Kidney glomerular epithelial cell (primary cell): ENCODE measurements around the gene NCKAP5.
A peak's percentile ranks its signal among the peaks of the same experiment; 100 is the strongest.
"Not testable (repeated sequence)": the region's sequence is repeated elsewhere in the genome, so short reads cannot be mapped to it uniquely, and the experiment has no call there.

Experiments
- DNase-seq: peaks from one replicate; lab custom pipeline; 2025; lab: John Stamatoyannopoulos, UW

Gene NCKAP5

GRCh38 chr2:132877923-132878322 lies 690.3 kb downstream of the NCKAP5 start:
- DNase-seq, result no peak

DNA sequence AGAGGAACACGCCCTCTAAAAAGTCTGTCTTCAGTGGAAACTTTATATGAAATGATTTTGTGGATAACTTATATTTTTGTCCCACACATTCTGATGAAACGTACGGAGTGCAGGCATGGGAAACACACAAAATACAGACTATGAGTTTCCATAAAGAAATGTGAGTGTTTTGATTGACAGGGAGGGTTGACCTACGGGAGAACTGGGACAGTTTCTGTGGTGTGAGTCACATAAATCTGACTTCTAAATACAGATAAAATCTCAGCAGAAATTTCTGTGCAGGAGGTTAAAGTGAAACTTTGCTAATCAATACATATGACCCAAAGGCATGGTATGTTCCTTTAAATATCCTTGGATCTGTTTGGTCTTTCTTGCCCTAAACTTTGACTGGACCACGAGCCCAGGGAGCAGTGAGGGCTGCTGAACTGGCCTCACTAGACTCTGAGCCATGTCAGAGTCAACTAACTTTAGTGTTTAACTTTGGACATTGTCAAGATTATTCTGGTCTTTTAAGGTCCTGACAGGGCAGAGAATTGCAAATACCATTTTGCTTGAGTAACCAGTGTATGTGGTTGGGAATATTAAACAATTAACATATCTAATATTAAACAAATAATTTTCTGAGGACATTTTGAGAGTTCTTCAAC lies 691.4 kb downstream of the NCKAP5 start:
- no peak for DNase-seq

GRCh38 chr2:132875193-132875592 lies 693.1 kb downstream of the NCKAP5 start:
- DNase-seq, result no peak

GRCh38 chr2:132873738-132874137 lies 694.5 kb downstream of the NCKAP5 start:
- DNase-seq, result no peak

DNA sequence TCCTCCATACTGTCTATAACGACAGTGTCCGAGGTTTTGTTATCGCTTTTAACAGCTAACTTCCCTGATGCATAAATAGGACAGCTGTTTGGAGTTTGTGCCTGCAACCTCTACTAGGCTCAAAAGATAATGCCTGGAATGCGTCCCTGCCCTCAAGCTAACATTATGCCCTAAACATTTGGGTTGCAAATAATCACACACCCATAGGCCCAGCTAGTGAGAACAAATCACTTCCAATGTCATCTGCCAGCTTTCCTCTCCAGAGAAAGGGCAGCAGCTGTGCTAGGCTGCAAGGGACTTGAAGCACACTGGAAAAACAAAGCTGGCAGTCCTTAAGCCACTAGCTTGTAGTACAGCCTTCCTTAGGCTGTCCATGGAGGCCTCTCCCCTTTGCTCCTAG lies 696.4 kb downstream of the NCKAP5 start:
- no peak for DNase-seq

- no peak for DNase-seq
These were observed 704.3 kb downstream of the NCKAP5 start for GRCh38 chr2:132863961-132864360.

GRCh38 chr2:132860220-132860619 lies 708.0 kb downstream of the NCKAP5 start:
- no peak for DNase-seq

- no peak for DNase-seq
These were observed 708.7 kb downstream of the NCKAP5 start for GRCh38 chr2:132859590-132859989.

GRCh38 chr2:132857319-132857718 lies 710.9 kb downstream of the NCKAP5 start:
- DNase-seq, result no peak

GRCh38 chr2:132850688-132851087 lies 717.6 kb downstream of the NCKAP5 start:
- no peak for DNase-seq

- DNase-seq, result no peak
These were observed 719.1 kb downstream of the NCKAP5 start for GRCh38 chr2:132849118-132849517.

DNA sequence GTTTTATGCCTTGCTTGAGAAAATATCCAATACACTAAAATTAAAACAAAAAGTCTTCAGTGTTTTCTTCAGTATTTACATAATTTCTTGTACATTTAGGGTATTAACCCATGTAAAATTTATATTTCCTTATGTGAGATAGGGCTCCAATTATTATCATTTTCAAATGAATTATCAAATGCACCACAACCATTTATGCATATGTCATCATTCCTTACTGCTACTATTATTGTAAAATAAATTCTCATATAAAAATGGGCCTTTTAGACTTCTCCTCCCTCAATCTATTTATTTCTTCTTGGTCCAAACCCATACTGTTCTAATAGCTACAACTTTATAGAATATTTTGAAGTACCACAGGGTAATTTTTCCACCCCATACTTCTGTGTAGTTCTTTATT lies 722.9 kb downstream of the NCKAP5 start:
- no peak for DNase-seq

DNA sequence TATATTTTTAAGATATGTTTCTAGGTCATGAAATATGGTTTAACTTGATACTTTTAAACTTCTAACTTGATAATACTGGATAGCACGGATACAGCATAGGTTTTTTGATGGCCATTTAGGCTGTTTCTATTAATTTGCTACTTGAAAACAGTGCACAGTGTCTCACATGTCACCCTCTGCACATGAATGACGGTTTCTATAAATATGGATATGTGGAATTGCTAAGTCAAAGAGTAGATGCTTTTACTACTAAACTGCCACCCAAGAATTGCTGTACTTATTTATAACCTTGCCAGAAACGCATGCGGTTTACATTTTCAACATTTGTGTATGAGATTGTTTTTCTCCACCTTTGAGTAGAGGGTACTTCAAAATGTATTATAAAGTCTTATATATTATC lies 723.7 kb downstream of the NCKAP5 start:
- no peak for DNase-seq

GRCh38 chr2:132837769-132838168 lies 730.5 kb downstream of the NCKAP5 start:
- no peak for DNase-seq

DNA sequence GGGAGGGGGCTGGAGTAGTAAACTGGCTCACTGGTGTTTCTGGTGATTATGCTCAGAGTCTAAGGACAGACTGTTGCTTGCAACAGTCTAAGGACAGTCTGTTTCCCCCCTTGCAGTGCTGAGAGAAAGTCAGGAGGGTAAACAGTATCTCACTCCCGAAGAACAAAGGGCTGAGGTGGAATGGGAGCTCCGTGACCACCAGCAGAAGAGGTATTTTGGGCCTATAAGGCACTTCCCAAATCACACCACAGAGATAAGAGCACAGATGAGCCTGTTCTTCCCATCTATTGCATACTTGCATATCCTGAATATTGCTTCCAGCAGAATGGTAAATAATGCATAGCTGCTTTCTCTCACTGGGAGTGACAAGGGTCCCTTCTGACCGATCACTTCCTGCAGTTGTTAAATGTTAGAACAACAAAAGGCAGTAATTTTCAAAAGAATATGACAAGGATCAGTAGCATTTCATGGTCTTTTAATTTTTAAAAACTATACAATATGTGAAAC lies 737.9 kb downstream of the NCKAP5 start:
- DNase-seq, result no peak

DNA sequence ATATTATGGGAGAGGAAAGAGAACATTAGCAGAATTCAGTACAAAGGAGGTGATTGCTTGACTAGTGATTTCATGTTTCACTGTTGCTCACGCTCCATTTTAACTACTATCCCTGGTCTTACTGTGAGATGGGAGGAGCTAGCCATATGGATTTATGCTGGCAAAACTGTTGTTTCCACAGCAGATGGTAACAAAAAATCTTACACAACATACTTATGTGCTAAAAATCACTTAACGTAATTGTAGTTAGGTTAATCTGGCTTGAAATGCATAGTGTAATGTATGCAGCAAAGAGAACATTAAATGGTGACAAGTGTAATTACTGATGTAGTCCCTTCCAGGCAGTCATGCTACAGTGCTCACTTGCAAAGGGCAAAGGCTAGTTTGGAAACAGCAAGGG lies 742.7 kb downstream of the NCKAP5 start:
- no peak for DNase-seq

DNA sequence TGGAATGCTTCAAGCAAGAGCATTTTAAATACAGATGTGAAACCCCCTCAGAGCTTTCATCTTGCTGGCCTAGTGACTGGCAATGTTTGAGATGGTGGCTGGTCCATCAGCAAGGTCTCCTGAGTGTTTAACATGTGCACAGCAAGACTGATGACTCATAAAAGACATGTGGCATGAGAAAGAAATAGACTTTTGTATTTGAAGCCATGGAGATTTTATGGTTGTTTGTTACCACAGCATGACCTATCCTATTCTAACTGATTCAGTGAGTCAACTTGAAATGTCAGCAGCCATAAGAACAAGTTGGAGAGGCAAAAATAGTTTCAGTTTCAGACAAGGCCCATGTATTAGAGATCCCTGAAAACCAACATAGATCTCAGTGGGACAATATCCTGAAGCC lies 743.5 kb downstream of the NCKAP5 start:
- DNase-seq, result no peak

DNA sequence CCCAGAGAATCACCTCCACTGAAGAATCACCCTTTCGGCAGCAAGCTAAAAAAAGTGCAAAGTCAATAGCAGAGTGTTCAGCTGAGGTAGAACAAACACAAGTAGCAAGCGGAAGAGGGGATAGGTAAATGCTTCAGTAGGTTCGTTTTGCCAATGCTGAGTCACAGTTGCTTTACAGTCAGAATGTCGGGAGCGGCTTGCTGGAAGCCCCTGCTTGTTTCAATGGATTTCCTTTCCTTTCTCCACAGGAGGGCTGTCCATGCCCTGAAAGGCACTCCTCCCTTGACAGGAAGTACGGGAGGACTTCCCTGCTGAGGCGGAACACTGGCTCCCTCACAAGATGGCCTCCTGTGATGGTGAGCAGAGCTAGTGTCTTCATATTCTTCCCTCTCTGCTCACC lies 752.0 kb downstream of the NCKAP5 start:
- DNase-seq, result no peak

GRCh38 chr2:132815516-132815915 lies 752.7 kb downstream of the NCKAP5 start:
- DNase-seq, result no peak

GRCh38 chr2:132814651-132815050 lies 753.6 kb downstream of the NCKAP5 start:
- no peak for DNase-seq

GRCh38 chr2:132813422-132813821 lies 754.8 kb downstream of the NCKAP5 start:
- no peak for DNase-seq

- no peak for DNase-seq
These were observed 756.9 kb downstream of the NCKAP5 start for GRCh38 chr2:132811148-132811915.

GRCh38 chr2:132809962-132810361 lies 758.3 kb downstream of the NCKAP5 start:
- DNase-seq, result not testable (repeated sequence)

- peak; percentile 67 for DNase-seq
These were observed 764.2 kb downstream of the NCKAP5 start for GRCh38 chr2:132804051-132804450.
